ENCODE measurements around the gene ABTB2.

The ABTB2 gene

GRCh38 chr11:34269694-34270245 lies 88.0 kb downstream of the ABTB2 start:
- no peak for ATAC-seq
- TF ChIP-seq POU6F1 (CRISPR knock-in tag; IDR thresholded peaks at IDR 0.05; ENCODE audit: borderline replicate concordance, low read depth) (no peak), ZFP3 (CRISPR knock-in tag; IDR thresholded peaks at IDR 0.05) (no peak)

GRCh38 chr11:34268906-34269430 lies 88.8 kb downstream of the ABTB2 start:
- TF ChIP-seq ZNF8 (CRISPR knock-in tag; IDR thresholded peaks at IDR 0.05) (no peak), RARB (CRISPR knock-in tag; IDR thresholded peaks at IDR 0.05) (no peak), PATZ1 (CRISPR knock-in tag; IDR thresholded peaks at IDR 0.05; ENCODE audit: borderline replicate concordance) (no peak), POU6F1 (CRISPR knock-in tag; IDR thresholded peaks at IDR 0.05; ENCODE audit: borderline replicate concordance, low read depth) (no peak), CREB5 (CRISPR knock-in tag; IDR thresholded peaks at IDR 0.05; ENCODE audit: low read depth) (no peak), CSRNP3 (CRISPR knock-in tag; IDR thresholded peaks at IDR 0.05) (no peak), TCF4 (CRISPR knock-in tag; IDR thresholded peaks at IDR 0.05; ENCODE audit: borderline replicate concordance) (no peak), PPARA (CRISPR knock-in tag; IDR thresholded peaks at IDR 0.05; ENCODE audit: borderline replicate concordance) (no peak), SNAI2 (CRISPR knock-in tag; IDR thresholded peaks at IDR 0.05) (no peak), CSDC2 (CRISPR knock-in tag; IDR thresholded peaks at IDR 0.05) (no peak), ISL1 (CRISPR knock-in tag; IDR thresholded peaks at IDR 0.05) (no peak), BACH2 (CRISPR knock-in tag; IDR thresholded peaks at IDR 0.05; ENCODE audit: borderline replicate concordance) (no peak), ZFP30 (CRISPR knock-in tag; IDR thresholded peaks at IDR 0.05) (no peak)
- ATAC-seq: no peak

- TF ChIP-seq CSRNP3 (CRISPR knock-in tag; IDR thresholded peaks at IDR 0.05) (no peak), CREB5 (CRISPR knock-in tag; IDR thresholded peaks at IDR 0.05; ENCODE audit: low read depth) (no peak), ISL1 (CRISPR knock-in tag; IDR thresholded peaks at IDR 0.05) (no peak), ESRRG (CRISPR knock-in tag; IDR thresholded peaks at IDR 0.05) (no peak), ARNTL (CRISPR knock-in tag; IDR thresholded peaks at IDR 0.05; ENCODE audit: borderline replicate concordance, low read depth) (no peak), ZFP30 (CRISPR knock-in tag; IDR thresholded peaks at IDR 0.05) (no peak), SNAI2 (CRISPR knock-in tag; IDR thresholded peaks at IDR 0.05) (no peak), BACH2 (CRISPR knock-in tag; IDR thresholded peaks at IDR 0.05; ENCODE audit: borderline replicate concordance) (no peak)
- no peak for ATAC-seq
Observed at GRCh38 chr11:34267417-34267816, 90.4 kb downstream of the ABTB2 start.

Data from SK-N-SH treated with all-trans-retinoic acid at 6 μM for 48 hours (cell line).